Astrocyte (in vitro differentiated cells and primary cell): ENCODE measurements around the gene VARS1. TPM values are rescaled to one million over a fixed set of nuclear protein-coding genes. Genes with fewer than 3 reads are reported as not detected.

Experiments used
- DNase-seq: peaks from one replicate; pipeline ENCODE4 v3.0.0-alpha.2; 2010; ENCODE audit warnings: low read depth
- FAIRE-seq: peaks from 2 replicates; lab custom pipeline; 2011; peaks lifted over from hg19 to GRCh38; lab: Jason Lieb, UNC
- H2AFZ ChIP-seq: 2 replicates; pipeline ENCODE4 v1.6.0; 2012; ENCODE audit warnings: low read depth, low read length, inconsistent platforms
- H3K27ac ChIP-seq: 2 replicates; pipeline ENCODE4 v1.5.1; 2011; ENCODE audit warnings: low read depth, low read length, inconsistent platforms
- H3K27me3 ChIP-seq: 2 replicates; pipeline ENCODE4 v1.6.0; 2011; ENCODE audit warnings: low read length, inconsistent platforms; ENCODE audit not compliant: insufficient read depth
- H3K36me3 ChIP-seq: 2 replicates; pipeline ENCODE4 v1.5.1; 2011; ENCODE audit warnings: low read length, inconsistent platforms; ENCODE audit not compliant: insufficient read depth
- H3K4me1 ChIP-seq: 2 replicates; pipeline ENCODE4 v1.5.1; 2011; ENCODE audit warnings: low read length, inconsistent platforms; ENCODE audit not compliant: insufficient read depth
- H3K4me2 ChIP-seq: 2 replicates; pipeline ENCODE4 v1.6.0; 2012; ENCODE audit warnings: low read length, inconsistent platforms
- H3K4me3 ChIP-seq: 2 replicates; pipeline ENCODE4 v1.5.1; 2011; ENCODE audit warnings: low read depth, mild to moderate bottlenecking, low read length, inconsistent platforms; ENCODE audit not compliant: insufficient read depth
- H3K79me2 ChIP-seq: 2 replicates; pipeline ENCODE4 v1.6.0; 2012; ENCODE audit warnings: mild to moderate bottlenecking, low read length, inconsistent platforms; ENCODE audit not compliant: insufficient read depth
- H3K9ac ChIP-seq: 2 replicates; pipeline ENCODE4 v1.6.0; 2012; ENCODE audit warnings: mild to moderate bottlenecking, low read length, inconsistent platforms
- H3K9me3 ChIP-seq: 2 replicates; pipeline ENCODE4 v1.5.1; 2012; ENCODE audit warnings: low read depth, mild to moderate bottlenecking, low read length, inconsistent platforms; ENCODE audit not compliant: insufficient read depth
- H4K20me1 ChIP-seq: 2 replicates; pipeline ENCODE4 v1.6.0; 2012; ENCODE audit warnings: low read length, inconsistent platforms; ENCODE audit not compliant: insufficient read depth
- H3K27ac Mint-ChIP-seq: one replicate; pipeline ENCODE4 v1.8.0; 2021; ENCODE audit warnings: mild to moderate bottlenecking, mixed read lengths; ENCODE audit not compliant: unreplicated experiment
- H3K27me3 Mint-ChIP-seq: one replicate; pipeline ENCODE4 v1.8.0; 2021; ENCODE audit warnings: low read depth, mixed read lengths; ENCODE audit not compliant: unreplicated experiment
- H3K36me3 Mint-ChIP-seq: one replicate; pipeline ENCODE4 v1.8.0; 2021; ENCODE audit warnings: low read depth, mixed read lengths; ENCODE audit not compliant: unreplicated experiment
- H3K4me1 Mint-ChIP-seq: one replicate; pipeline ENCODE4 v1.8.0; 2021; ENCODE audit warnings: low read depth, mixed read lengths; ENCODE audit not compliant: unreplicated experiment
- H3K4me3 Mint-ChIP-seq: one replicate; pipeline ENCODE4 v1.8.0; 2021; ENCODE audit warnings: mild to moderate bottlenecking, moderate library complexity, mixed read lengths; ENCODE audit not compliant: unreplicated experiment
- H3K9me3 Mint-ChIP-seq: one replicate; pipeline ENCODE4 v1.8.0; 2021; ENCODE audit warnings: mild to moderate bottlenecking, mixed read lengths; ENCODE audit not compliant: unreplicated experiment
- CTCF ChIP-seq: IDR thresholded peaks from 2 replicates; pipeline ENCODE4 v1.5.1; 2011; ENCODE audit warnings: low read depth, mild to moderate bottlenecking, inconsistent platforms, low read length, moderate library complexity; ENCODE audit not compliant: insufficient read depth
- EZH2 ChIP-seq: IDR thresholded peaks from 2 replicates; pipeline ENCODE4 v1.6.1; 2012; ENCODE audit warnings: mild to moderate bottlenecking, low read length, inconsistent platforms; ENCODE audit not compliant: insufficient read depth
- total RNA-seq: library from RNA; stranded (reverse); gene quantifications from 2 replicates; pipeline ENCODE4 v1.2.1, GENCODE V29; 2021

VARS1 gene
- total RNA-seq, 1 donor from 2014 or later: 94.8 TPM

DNA sequence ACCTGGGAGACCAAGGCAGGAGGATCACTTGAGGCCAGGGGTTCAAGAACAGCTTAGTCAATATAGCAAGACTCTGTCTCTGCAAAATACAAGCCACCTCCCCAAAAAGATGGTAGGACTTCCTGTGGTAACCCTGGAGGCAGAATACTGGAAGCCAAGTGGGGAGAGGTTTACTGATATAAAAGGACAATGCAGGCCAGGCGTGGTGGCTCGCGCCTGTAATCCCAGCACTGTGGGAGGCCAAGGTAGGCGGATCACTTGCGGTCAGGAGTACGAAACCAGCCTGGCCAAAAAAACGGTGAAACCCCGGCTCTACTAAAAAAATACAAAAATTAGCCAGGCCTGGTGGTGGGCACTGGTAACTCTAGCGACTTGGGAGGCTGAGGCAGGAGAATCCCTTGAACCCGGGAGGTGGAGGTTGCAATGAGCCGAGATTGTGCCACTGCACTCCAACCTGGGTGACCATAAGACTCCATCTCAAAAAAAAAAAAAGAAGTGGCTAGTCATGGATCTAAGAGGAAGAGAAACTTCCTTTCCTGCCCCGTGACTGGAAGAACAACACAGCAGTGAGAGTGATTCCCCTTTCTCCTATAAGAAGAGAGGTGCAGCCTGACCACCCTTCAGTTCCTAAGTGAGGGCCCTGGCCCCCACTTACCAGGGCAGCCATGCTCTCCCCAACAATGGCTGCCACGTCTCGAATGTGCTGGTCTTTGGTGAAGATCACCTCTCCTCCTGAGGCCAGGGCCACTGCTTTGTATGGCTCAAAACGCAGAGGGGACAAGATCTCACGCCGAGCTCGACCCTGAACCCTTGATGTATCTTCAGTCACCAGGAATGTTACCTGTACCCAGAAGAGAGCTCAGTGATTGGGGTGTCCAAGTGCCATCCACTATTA is 26.9 kb downstream of the VARS1 start:
- no peak overlapping the region for H2AFZ ChIP-seq
- no peak overlapping the region for H3K4me3 Mint-ChIP-seq

GRCh38 chr6:31767096-31767645 is 28.4 kb downstream of the VARS1 start:
- no peak overlapping the region for H3K27ac Mint-ChIP-seq
- no peak overlapping the region for H3K4me3 ChIP-seq
- H4K20me1 ChIP-seq: no peaks in the 10 kb centered on the region
- H3K4me2 ChIP-seq: no peak overlapping the region
- peaks cover 12% of the 10 kb centered on the region for H3K4me1 ChIP-seq
- FAIRE-seq (no peak), DNase-seq (no peak)
- no peak overlapping the region for H3K9ac ChIP-seq
- no peaks in the 10 kb centered on the region for H3K27me3 ChIP-seq
- peaks cover 6% of the 10 kb centered on the region for H3K36me3 Mint-ChIP-seq
- no peaks in the 10 kb centered on the region for H3K27me3 Mint-ChIP-seq
- H3K36me3 ChIP-seq: no peaks in the 10 kb centered on the region
- H3K9me3 Mint-ChIP-seq: no peaks in the 10 kb centered on the region
- peaks cover 6% of the 10 kb centered on the region for H3K4me1 Mint-ChIP-seq
- no peak overlapping the region for H3K4me3 Mint-ChIP-seq
- no peak overlapping the region for H2AFZ ChIP-seq
- no peak for TF ChIP-seq EZH2
- no peak for TF ChIP-seq CTCF
- no peaks in the 10 kb centered on the region for H3K79me2 ChIP-seq
- no peaks in the 10 kb centered on the region for H3K9me3 ChIP-seq
- no peak overlapping the region for H3K27ac ChIP-seq

More for the DNA sequence above, 26.9 kb downstream of the VARS1 start:
- FAIRE-seq (no peak), DNase-seq (no peak)
- Histone ChIP-seq H3K27ac (no peak overlapping the region), H3K27me3 (no peaks in the 10 kb centered on the region), H3K4me3 (no peak overlapping the region), H3K9ac (no peak overlapping the region), H3K4me1 (peaks cover 9% of the 10 kb centered on the region), H3K79me2 (no peaks in the 10 kb centered on the region), H3K36me3 (no peaks in the 10 kb centered on the region), H4K20me1 (no peaks in the 10 kb centered on the region), H3K9me3 (no peaks in the 10 kb centered on the region), H3K4me2 (no peak overlapping the region)
- Mint-ChIP-seq H3K27me3 (no peaks in the 10 kb centered on the region), H3K4me1 (peaks cover 2% of the 10 kb centered on the region), H3K36me3 (peaks cover 5% of the 10 kb centered on the region), H3K9me3 (no peaks in the 10 kb centered on the region), H3K27ac (no peak overlapping the region)
- no peak for TF ChIP-seq EZH2
- TF ChIP-seq CTCF: no peak
